HUES48 (cell line): ENCODE data around the gene P2RY8.
"Not testable (repeated sequence)": the region's sequence is repeated elsewhere in the genome, so short reads cannot be mapped to it uniquely, and the experiment has no call there.

ENCODE experiments used
- H3K27ac ChIP-seq: one replicate; pipeline ENCODE4 v1.7.0; 2013; ENCODE audit warnings: low read depth, low read length, inconsistent platforms
- H3K27me3 ChIP-seq: 2 replicates; pipeline ENCODE4 v1.6.1; 2013; ENCODE audit warnings: mild to moderate bottlenecking, low read length; ENCODE audit not compliant: control insufficient read depth, insufficient read depth
- H3K36me3 ChIP-seq: 2 replicates; pipeline ENCODE4 v1.6.1; 2013; ENCODE audit warnings: low read length; ENCODE audit not compliant: control insufficient read depth, insufficient read depth
- H3K4me1 ChIP-seq: 2 replicates; pipeline ENCODE4 v1.6.1; 2013; ENCODE audit warnings: mild to moderate bottlenecking, low read length; ENCODE audit not compliant: control insufficient read depth, insufficient read depth
- H3K4me3 ChIP-seq: 2 replicates; pipeline ENCODE4 v1.5.1; 2013; ENCODE audit warnings: mild to moderate bottlenecking, low read depth, low read length
- H3K9ac ChIP-seq: 2 replicates; pipeline ENCODE4 v1.6.1; 2013; ENCODE audit warnings: mild to moderate bottlenecking, low read depth, low read length, moderate library complexity
- H3K9me3 ChIP-seq: 2 replicates; pipeline ENCODE4 v1.6.1; 2013; ENCODE audit warnings: low read length; ENCODE audit not compliant: control insufficient read depth, insufficient read depth

Gene P2RY8

GRCh38 chrX:1475481-1475880, 61.5 kb downstream of the P2RY8 start:
- no peak overlapping the region for H3K9ac ChIP-seq
- no peaks in the 10 kb centered on the region for H3K9me3 ChIP-seq
- H3K4me1 ChIP-seq, result no peaks in the 10 kb centered on the region
- no peaks in the 10 kb centered on the region for H3K36me3 ChIP-seq
- no peak overlapping the region for H3K4me3 ChIP-seq
- H3K27me3 ChIP-seq, result no peaks in the 10 kb centered on the region
- H3K27ac ChIP-seq, result no peak overlapping the region

- H3K9me3 ChIP-seq, H3K9ac ChIP-seq, H3K27me3 ChIP-seq, H3K4me1 ChIP-seq, H3K36me3 ChIP-seq, H3K4me3 ChIP-seq, H3K27ac ChIP-seq: not testable (repeated sequence)
These were observed 62.4 kb downstream of the P2RY8 start for GRCh38 chrX:1474593-1474992.

- no peaks in the 10 kb centered on the region for H3K4me1 ChIP-seq
- H3K27ac ChIP-seq, result no peak overlapping the region
- H3K9ac ChIP-seq, result no peak overlapping the region
- no peaks in the 10 kb centered on the region for H3K36me3 ChIP-seq
- no peaks in the 10 kb centered on the region for H3K9me3 ChIP-seq
- H3K4me3 ChIP-seq, result no peak overlapping the region
- peaks cover 4% of the 10 kb centered on the region for H3K27me3 ChIP-seq
These were observed 64.0 kb downstream of the P2RY8 start for GRCh38 chrX:1472975-1473374.

GRCh38 chrX:1468250-1468772, 68.7 kb downstream of the P2RY8 start:
- Histone ChIP-seq H3K27me3 (peaks cover 51% of the 10 kb centered on the region), H3K27ac (no peak overlapping the region), H3K9ac (no peak overlapping the region), H3K9me3 (no peaks in the 10 kb centered on the region), H3K4me3 (no peak overlapping the region), H3K4me1 (peaks cover 7% of the 10 kb centered on the region; the same call in 1 of the 2 replicates), H3K36me3 (no peaks in the 10 kb centered on the region)

- H3K27ac ChIP-seq, result no peak overlapping the region
- no peak overlapping the region for H3K9ac ChIP-seq
- no peak overlapping the region for H3K4me3 ChIP-seq
- H3K27me3 ChIP-seq, result peaks cover 53% of the 10 kb centered on the region
- H3K9me3 ChIP-seq, result no peaks in the 10 kb centered on the region
- H3K36me3 ChIP-seq, result no peaks in the 10 kb centered on the region
- peaks cover 7% of the 10 kb centered on the region; the same call in 1 of the 2 replicates for H3K4me1 ChIP-seq
These were observed 69.9 kb downstream of the P2RY8 start for GRCh38 chrX:1466971-1467561.

- H3K4me1 ChIP-seq, result peaks cover 7% of the 10 kb centered on the region; the same call in 1 of the 2 replicates
- peak overlapping the region; percentile 52 for H3K4me3 ChIP-seq
- H3K9ac ChIP-seq, result no peak overlapping the region
- H3K9me3 ChIP-seq, result no peaks in the 10 kb centered on the region
- H3K27me3 ChIP-seq, result peaks cover 53% of the 10 kb centered on the region
- no peaks in the 10 kb centered on the region for H3K36me3 ChIP-seq
- no peak overlapping the region for H3K27ac ChIP-seq
These were observed 70.7 kb downstream of the P2RY8 start for GRCh38 chrX:1466232-1466661.

GRCh38 chrX:1465286-1466231, 71.4 kb downstream of the P2RY8 start:
- Histone ChIP-seq H3K9me3 (no peaks in the 10 kb centered on the region), H3K27me3 (peaks cover 53% of the 10 kb centered on the region), H3K4me1 (peaks cover 7% of the 10 kb centered on the region; the same call in 1 of the 2 replicates), H3K36me3 (no peaks in the 10 kb centered on the region), H3K27ac (no peak overlapping the region), H3K4me3 (peak overlapping the region; percentile 52), H3K9ac (no peak overlapping the region)

GRCh38 chrX:1464971-1465285, 72.1 kb downstream of the P2RY8 start:
- H3K9ac ChIP-seq, result no peak overlapping the region
- peaks cover 7% of the 10 kb centered on the region; the same call in 1 of the 2 replicates for H3K4me1 ChIP-seq
- no peak overlapping the region for H3K27ac ChIP-seq
- no peaks in the 10 kb centered on the region for H3K36me3 ChIP-seq
- peaks cover 53% of the 10 kb centered on the region for H3K27me3 ChIP-seq
- no peak overlapping the region for H3K4me3 ChIP-seq
- H3K9me3 ChIP-seq, result no peaks in the 10 kb centered on the region

GRCh38 chrX:1464041-1464970, 72.7 kb downstream of the P2RY8 start:
- Histone ChIP-seq H3K27ac (no peak overlapping the region), H3K36me3 (no peaks in the 10 kb centered on the region), H3K9ac (no peak overlapping the region), H3K4me3 (no peak overlapping the region), H3K27me3 (peaks cover 53% of the 10 kb centered on the region), H3K9me3 (no peaks in the 10 kb centered on the region), H3K4me1 (peaks cover 7% of the 10 kb centered on the region; the same call in 1 of the 2 replicates)

GRCh38 chrX:1463581-1463980, 73.4 kb downstream of the P2RY8 start:
- no peaks in the 10 kb centered on the region for H3K36me3 ChIP-seq
- peaks cover 53% of the 10 kb centered on the region for H3K27me3 ChIP-seq
- peaks cover 7% of the 10 kb centered on the region; the same call in 1 of the 2 replicates for H3K4me1 ChIP-seq
- H3K4me3 ChIP-seq, result no peak overlapping the region
- H3K9ac ChIP-seq, result no peak overlapping the region
- H3K27ac ChIP-seq, result no peak overlapping the region
- no peaks in the 10 kb centered on the region for H3K9me3 ChIP-seq
